Ascending aorta (tissue), 2 donors: Measurements from ENCODE around the gene DCAF11. TPM values are rescaled to one million over a fixed set of nuclear protein-coding genes. Genes with fewer than 3 reads are reported as not detected.

Source experiments
- DNase-seq, 2 donors: peaks; one replicate each; pipeline ENCODE4 v3.0.0-alpha.2; 2019; ENCODE audit warnings: low spot score in 2 of 2
- H3K27ac ChIP-seq, 2 donors: fragments of 200-600 bp; sonication (generic); one replicate each; pipeline ENCODE4 v1.5.1; 2016 to 2017; ENCODE audit warnings: mild to moderate bottlenecking in 1 of 2
- H3K27me3 ChIP-seq: fragments of 200-600 bp; sonication (generic); one replicate; pipeline ENCODE4 v1.5.1; 2017
- H3K36me3 ChIP-seq, 2 donors: fragments of 200-600 bp; sonication (generic); one replicate each; pipeline ENCODE4 v1.5.1; 2016
- H3K4me1 ChIP-seq, 2 donors: fragments of 200-600 bp; sonication (generic); one replicate each; pipeline ENCODE4 v1.5.1; 2016 to 2017; ENCODE audit warnings: mild to moderate bottlenecking in 1 of 2
- H3K4me3 ChIP-seq, 2 donors: fragments of 200-600 bp; sonication (generic); one replicate each; pipeline ENCODE4 v1.5.1; 2016 to 2017; ENCODE audit warnings: mild to moderate bottlenecking in 1 of 2
- H3K9me3 ChIP-seq, 2 donors: fragments of 200-600 bp; sonication (generic); one replicate each; pipeline ENCODE4 v1.5.1; 2016
- intact Hi-C: fragments of 100-400 bp; cut with DNase I; formaldehyde crosslinking; loops from one replicate; pipeline ENCODE4 v1.15.1; 2023
- total RNA-seq: library from RNA; depleted of rRNA; stranded (reverse); fragments of >200 nt; gene quantifications from one replicate; pipeline ENCODE4 v1.1.0, GENCODE V29; 2016
- TF ChIP-seq, protein P1 (sequence below), 3 experiments: fragments of 200-600 bp in 2 of 3; fragments of 450-650 bp in 1 of 3; sonication (generic) in 2 of 3; IDR thresholded peaks; one replicate each; pipeline ENCODE4 v1.5.1; 2016 to 2019; ENCODE audit warnings: antibody characterized with exemption in 3 of 3, mild to moderate bottlenecking in 1 of 3, moderate library complexity in 1 of 3

DCAF11 gene
- total RNA-seq, 1 donor from 2014 or later, result 52.3 TPM

DNA sequence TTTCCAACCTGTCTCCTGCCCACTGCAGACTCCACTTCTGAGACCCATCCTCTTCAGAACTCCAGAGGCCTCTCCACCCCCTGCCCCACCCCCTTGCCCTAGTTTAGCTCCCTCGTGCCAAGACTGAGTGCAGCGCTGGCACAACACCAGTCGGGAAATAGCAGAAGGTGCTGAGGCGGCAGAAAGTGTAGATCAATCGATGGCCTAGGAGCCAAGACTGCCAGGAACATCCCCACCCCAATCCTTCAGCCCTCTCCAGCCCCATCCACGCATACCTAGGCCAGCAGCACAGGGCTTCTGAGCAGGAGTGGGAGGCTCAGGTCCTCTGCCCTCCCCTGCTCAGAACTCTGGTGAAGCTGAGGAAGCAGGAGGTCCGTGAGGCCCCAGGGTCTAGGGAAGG, 42.1 kb upstream of the DCAF11 start:
- intact Hi-C loops, result no loop called here
- Histone ChIP-seq H3K4me3 (peak overlapping the region in 1 of 2 donors; percentile 13), H3K9me3 (no peaks in the 10 kb centered on the region), H3K36me3 (no peaks in the 10 kb centered on the region), H3K27me3 (no peaks in the 10 kb centered on the region), H3K27ac (no peak overlapping the region), H3K4me1 (peaks cover 3 to 15% of the 10 kb centered on the region in 2 donors)
- TF ChIP-seq, protein P1, sequence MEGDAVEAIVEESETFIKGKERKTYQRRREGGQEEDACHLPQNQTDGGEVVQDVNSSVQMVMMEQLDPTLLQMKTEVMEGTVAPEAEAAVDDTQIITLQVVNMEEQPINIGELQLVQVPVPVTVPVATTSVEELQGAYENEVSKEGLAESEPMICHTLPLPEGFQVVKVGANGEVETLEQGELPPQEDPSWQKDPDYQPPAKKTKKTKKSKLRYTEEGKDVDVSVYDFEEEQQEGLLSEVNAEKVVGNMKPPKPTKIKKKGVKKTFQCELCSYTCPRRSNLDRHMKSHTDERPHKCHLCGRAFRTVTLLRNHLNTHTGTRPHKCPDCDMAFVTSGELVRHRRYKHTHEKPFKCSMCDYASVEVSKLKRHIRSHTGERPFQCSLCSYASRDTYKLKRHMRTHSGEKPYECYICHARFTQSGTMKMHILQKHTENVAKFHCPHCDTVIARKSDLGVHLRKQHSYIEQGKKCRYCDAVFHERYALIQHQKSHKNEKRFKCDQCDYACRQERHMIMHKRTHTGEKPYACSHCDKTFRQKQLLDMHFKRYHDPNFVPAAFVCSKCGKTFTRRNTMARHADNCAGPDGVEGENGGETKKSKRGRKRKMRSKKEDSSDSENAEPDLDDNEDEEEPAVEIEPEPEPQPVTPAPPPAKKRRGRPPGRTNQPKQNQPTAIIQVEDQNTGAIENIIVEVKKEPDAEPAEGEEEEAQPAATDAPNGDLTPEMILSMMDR (IDR thresholded peaks at IDR 0.05), result no peak
- DNase-seq, result no peak

DNA sequence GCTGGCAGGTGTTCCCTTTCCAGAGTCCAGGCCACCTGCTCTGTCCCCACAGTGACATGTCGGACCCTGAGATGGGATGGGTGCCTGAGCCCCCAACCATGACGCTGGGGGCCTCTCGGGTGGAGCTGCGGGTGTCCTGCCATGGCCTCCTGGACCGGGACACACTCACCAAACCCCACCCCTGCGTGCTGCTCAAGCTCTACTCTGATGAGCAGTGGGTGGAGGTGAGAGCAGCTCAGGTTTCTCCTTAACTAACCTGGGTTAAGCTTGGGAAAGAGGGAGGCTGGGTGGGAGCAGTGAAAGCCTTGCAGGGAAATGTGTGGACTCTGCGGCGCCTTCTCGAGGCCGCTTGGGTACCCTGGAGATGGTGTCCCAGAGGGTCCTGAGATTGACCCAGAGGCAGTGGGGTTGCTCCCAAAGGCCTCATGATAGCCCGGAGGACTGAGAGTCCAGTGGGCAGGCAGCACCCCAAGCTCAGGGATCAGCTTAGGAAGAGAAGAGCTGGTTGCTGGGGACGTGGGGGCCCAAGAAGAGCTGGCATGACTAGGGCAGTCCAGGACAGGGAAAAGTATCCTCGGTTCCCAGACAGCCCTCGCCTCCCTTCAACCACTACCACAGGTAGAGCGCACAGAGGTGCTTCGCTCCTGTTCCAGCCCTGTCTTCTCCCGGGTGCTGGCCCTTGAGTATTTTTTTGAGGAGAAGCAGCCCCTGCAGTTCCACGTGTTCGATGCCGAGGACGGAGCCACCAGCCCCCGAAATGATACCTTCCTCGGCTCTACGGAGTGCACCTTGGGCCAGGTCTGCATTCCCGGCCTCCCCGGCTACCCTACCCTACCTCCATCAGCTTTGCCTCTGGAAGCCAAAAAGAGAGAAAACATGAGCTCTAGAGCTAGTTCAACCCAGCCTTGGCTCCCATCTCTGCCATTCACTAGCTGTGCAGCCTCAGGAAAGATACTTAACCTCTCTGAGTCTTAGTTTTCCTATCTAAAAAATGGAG, 41.4 kb upstream of the DCAF11 start:
- TF ChIP-seq, protein P1 (IDR thresholded peaks at IDR 0.05), result no peak
- no peak overlapping the region for H3K27ac ChIP-seq
- H3K4me1 ChIP-seq, result peaks cover 3 to 15% of the 10 kb centered on the region in 2 donors
- no peaks in the 10 kb centered on the region for H3K9me3 ChIP-seq
- intact Hi-C loops, result no loop called here
- no peaks in the 10 kb centered on the region for H3K36me3 ChIP-seq
- no peak overlapping the region for H3K4me3 ChIP-seq
- H3K27me3 ChIP-seq, result no peaks in the 10 kb centered on the region
- DNase-seq, result no peak

DNA sequence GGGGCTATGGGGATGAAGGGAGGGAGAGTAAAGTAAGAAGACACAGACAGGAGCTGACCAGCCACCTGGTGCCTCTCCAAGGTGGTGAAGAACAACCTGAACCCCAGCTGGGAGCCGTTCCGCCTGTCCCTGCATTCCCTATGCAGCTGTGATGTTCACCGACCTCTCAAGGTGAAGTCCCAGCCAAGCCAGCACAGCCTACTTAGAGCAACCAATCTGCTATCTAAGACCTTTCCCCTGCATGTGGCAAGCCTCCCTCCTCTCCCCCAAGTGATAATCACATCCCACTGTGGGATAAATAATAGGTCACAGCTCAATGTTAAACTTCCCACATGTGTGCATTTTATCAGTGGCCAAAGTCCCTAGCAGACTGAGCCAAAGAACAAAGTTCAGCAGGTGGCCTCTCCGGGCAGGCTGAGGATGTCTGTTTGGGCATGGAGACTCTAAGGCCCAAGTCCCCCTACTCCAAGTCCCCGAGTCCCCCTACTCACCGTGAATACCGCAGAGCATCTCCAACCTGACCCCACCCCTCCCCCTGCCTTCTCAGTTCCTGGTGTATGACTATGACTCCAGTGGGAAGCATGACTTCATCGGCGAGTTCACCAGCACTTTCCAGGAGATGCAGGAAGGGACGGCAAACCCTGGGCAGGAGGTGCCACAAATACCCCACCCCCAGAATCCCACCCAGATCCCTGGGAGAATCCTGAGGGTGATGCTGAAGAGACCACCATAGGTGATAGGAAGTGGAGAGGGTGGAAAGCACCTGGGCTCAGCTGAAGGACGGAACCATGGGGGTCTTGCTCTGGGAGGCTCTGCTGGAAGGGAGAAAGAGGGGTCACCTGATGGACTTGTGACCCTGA, 39.7 kb upstream of the DCAF11 start:
- no peak overlapping the region for H3K4me3 ChIP-seq
- TF ChIP-seq, protein P1 (IDR thresholded peaks at IDR 0.05), result no peak
- no peaks in the 10 kb centered on the region for H3K27me3 ChIP-seq
- no peak for DNase-seq
- H3K4me1 ChIP-seq, result peaks cover 3 to 15% of the 10 kb centered on the region in 2 donors
- no peaks in the 10 kb centered on the region for H3K36me3 ChIP-seq
- H3K9me3 ChIP-seq, result no peaks in the 10 kb centered on the region
- H3K27ac ChIP-seq, result no peak overlapping the region
- intact Hi-C loops, result no loop called here

DNA sequence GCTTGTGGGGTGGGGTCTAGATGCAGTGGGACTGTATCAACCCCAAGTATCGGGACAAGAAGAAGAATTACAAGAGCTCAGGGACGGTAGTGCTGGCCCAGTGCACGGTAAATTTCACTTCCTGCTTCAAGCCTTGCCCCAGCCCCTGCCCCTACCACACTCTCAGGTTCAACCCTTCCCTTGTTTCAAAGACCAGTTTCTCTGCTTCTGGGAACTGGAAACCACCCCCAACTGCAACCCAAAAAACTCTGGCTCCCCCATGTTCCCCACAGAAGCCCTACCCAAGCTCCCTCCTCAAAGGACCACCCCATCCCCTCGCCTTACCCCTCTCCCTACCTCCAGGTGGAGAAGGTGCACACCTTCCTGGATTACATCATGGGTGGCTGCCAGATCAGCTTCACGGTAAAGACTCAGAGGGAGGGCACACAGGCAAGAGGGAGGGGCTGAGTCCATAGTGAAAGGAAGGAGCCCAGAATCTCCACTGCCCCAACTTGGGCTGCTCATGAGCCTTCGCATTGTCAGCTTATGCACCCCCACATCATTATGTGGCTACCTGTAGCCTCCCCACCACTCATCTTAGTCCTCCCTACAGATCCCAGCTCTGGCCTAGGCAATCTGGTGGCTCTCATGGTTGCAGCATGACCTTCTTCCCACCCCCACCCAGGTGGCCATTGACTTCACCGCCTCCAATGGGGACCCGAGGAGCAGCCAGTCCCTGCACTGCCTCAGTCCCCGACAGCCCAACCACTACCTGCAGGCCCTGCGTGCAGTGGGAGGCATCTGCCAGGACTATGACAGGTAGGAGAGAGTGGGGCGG, 38.9 kb upstream of the DCAF11 start:
- Histone ChIP-seq H3K27ac (no peak overlapping the region), H3K4me3 (no peak overlapping the region), H3K27me3 (no peaks in the 10 kb centered on the region), H3K36me3 (no peaks in the 10 kb centered on the region), H3K9me3 (no peaks in the 10 kb centered on the region), H3K4me1 (peaks cover 3 to 15% of the 10 kb centered on the region in 2 donors)
- TF ChIP-seq, protein P1 (IDR thresholded peaks at IDR 0.05), result no peak
- intact Hi-C loops, result no loop called here
- no peak for DNase-seq

DNA sequence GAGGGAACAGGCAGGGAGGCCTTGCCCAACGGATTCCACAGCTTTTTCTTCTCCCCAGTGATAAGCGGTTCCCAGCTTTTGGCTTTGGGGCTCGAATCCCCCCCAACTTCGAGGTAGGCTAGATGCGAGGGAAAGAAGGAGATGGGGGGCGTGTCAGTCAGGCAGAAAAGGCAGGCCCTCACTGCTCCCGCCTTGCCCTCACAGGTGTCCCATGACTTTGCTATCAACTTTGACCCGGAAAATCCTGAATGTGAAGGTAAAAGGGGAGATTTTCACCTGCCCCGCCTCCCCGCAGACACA, 38.3 kb upstream of the DCAF11 start:
- Histone ChIP-seq H3K4me1 (peaks cover 3 to 15% of the 10 kb centered on the region in 2 donors), H3K27ac (no peak overlapping the region), H3K27me3 (no peaks in the 10 kb centered on the region), H3K9me3 (no peaks in the 10 kb centered on the region), H3K36me3 (no peaks in the 10 kb centered on the region), H3K4me3 (no peak overlapping the region)
- no peak for DNase-seq
- TF ChIP-seq, protein P1 (IDR thresholded peaks at IDR 0.05), result no peak
- intact Hi-C loops, result no loop called here
